Smooth muscle cell (in vitro differentiated cells): ENCODE data around the gene CWC22. TPM values are rescaled to one million over a fixed set of nuclear protein-coding genes. Genes with fewer than 3 reads are reported as not detected.
"Not testable (repeated sequence)": the region's sequence is repeated elsewhere in the genome, so short reads cannot be mapped to it uniquely, and the experiment has no call there.

Source experiments
- DNase-seq: peaks from one replicate; lab custom pipeline; 2025; ENCODE audit not compliant: unreplicated experiment; lab: John Stamatoyannopoulos, UW
- H2AFZ ChIP-seq: fragments of 200-600 bp; sonication (generic); 2 replicates; pipeline ENCODE4 v1.6.0; 2016; ENCODE audit warnings: antibody characterized with exemption, low read depth, mild to moderate bottlenecking
- H3F3A ChIP-seq: fragments of 200-600 bp; sonication (generic); 2 replicates; pipeline ENCODE4 v1.6.0; 2017; ENCODE audit warnings: antibody characterized with exemption, low read depth
- H3K27ac ChIP-seq: fragments of 200-600 bp; sonication (generic); 2 replicates; pipeline ENCODE4 v1.5.1; 2016; ENCODE audit warnings: low read depth, mild to moderate bottlenecking
- H3K27me3 ChIP-seq: fragments of 200-600 bp; sonication (generic); 2 replicates; pipeline ENCODE4 v1.6.1; 2016; ENCODE audit warnings: low read depth, mild to moderate bottlenecking
- H3K36me3 ChIP-seq: fragments of 200-600 bp; sonication (generic); 2 replicates; pipeline ENCODE4 v1.5.1; 2016; ENCODE audit warnings: low read depth
- H3K4me1 ChIP-seq: fragments of 200-600 bp; sonication (generic); 2 replicates; pipeline ENCODE4 v1.5.1; 2016; ENCODE audit warnings: low read depth
- H3K4me2 ChIP-seq: fragments of 200-600 bp; sonication (generic); 2 replicates; pipeline ENCODE4 v1.6.0; 2016; ENCODE audit warnings: mild to moderate bottlenecking
- H3K4me3 ChIP-seq: fragments of 200-600 bp; sonication (generic); 2 replicates; pipeline ENCODE4 v1.5.1; 2016; ENCODE audit warnings: mild to moderate bottlenecking
- H3K79me2 ChIP-seq: fragments of 200-600 bp; sonication (generic); 2 replicates; pipeline ENCODE4 v1.6.0; 2016; ENCODE audit warnings: low read depth, mild to moderate bottlenecking
- H3K9ac ChIP-seq: fragments of 200-600 bp; sonication (generic); 2 replicates; pipeline ENCODE4 v1.6.0; 2016; ENCODE audit warnings: low read depth
- H3K9me3 ChIP-seq: fragments of 200-600 bp; sonication (generic); replicated peaks from 2 replicates; pipeline ENCODE4 v1.5.1; 2016; ENCODE audit warnings: low read depth
- H4K20me1 ChIP-seq: fragments of 200-600 bp; sonication (generic); 2 replicates; pipeline ENCODE4 v1.6.0; 2016; ENCODE audit warnings: low read depth
- WGBS: methylation state at CpG from one replicate; pipeline ENCODE4 v1.1.7; 2016; ENCODE audit warnings: low lambda C conversion rate; 5-methylcytosine and 5-hydroxymethylcytosine counted together
- polyA plus RNA-seq: library from polyadenylated mRNA; unstranded; fragments of >200 nt; fragmentation: Nextera tagmentation; extraction: Ambion mirVana; gene quantifications from 2 replicates; pipeline ENCODE4 v1.2.1, GENCODE V29; 2016
- total RNA-seq: library from RNA; depleted of rRNA; stranded (reverse); fragments of >200 nt; gene quantifications from 2 replicates; pipeline ENCODE4 v1.2.3, GENCODE V29; 2014
- TF ChIP-seq, protein P1 (sequence below): fragments of 200-600 bp; sonication (generic); IDR thresholded peaks from 2 replicates; pipeline ENCODE4 v1.5.1; 2017; ENCODE audit warnings: borderline replicate concordance, mild to moderate bottlenecking, antibody characterized with exemption; ENCODE audit not compliant: insufficient read depth, poor library complexity, severe bottlenecking

CWC22 gene
- total and polyA plus RNA-seq, 2 experiments from 2014 or later = 16.5 to 17.3 TPM

DNA sequence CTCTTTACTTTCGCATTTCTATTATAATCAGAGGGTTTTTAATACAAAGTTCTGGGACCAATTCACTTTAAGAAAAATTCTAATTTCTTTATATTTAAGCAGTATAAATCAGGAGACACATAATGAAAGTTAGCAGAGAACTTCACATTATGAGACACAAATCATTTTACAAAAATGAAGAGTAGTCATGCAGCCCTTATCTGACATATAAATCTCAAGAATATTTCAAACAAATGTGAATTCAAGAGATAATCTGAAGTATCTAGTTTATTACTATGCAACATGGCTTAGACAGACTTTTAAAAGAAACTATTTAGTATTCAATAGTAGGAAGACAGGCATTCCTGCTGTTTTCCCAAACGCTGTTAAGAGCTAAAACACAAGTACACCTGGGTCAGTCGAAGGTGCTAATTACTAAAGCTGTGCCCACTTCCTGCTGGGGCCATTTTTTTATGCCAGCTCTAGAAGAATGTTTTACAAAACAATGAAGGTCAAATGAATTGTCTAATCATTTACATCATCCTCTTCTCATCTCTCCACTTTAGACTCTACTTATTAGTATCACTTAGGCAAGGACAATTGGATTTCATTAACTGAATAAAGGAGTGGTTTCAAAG is 40.2 kb downstream of the CWC22 start:
- Histone ChIP-seq H3K27ac (no peak overlapping the region), H3K27me3 (no peaks in the 10 kb centered on the region), H3K36me3 (peaks cover 33% of the 10 kb centered on the region), H3K9me3 (no peaks in the 10 kb centered on the region), H4K20me1 (no peaks in the 10 kb centered on the region), H3K4me3 (no peak overlapping the region), H2AFZ (no peak overlapping the region), H3K79me2 (no peaks in the 10 kb centered on the region), H3F3A (peaks cover 5% of the 10 kb centered on the region), H3K4me2 (no peak overlapping the region), H3K9ac (no peak overlapping the region), H3K4me1 (peaks cover 5% of the 10 kb centered on the region)
- TF ChIP-seq, protein P1, sequence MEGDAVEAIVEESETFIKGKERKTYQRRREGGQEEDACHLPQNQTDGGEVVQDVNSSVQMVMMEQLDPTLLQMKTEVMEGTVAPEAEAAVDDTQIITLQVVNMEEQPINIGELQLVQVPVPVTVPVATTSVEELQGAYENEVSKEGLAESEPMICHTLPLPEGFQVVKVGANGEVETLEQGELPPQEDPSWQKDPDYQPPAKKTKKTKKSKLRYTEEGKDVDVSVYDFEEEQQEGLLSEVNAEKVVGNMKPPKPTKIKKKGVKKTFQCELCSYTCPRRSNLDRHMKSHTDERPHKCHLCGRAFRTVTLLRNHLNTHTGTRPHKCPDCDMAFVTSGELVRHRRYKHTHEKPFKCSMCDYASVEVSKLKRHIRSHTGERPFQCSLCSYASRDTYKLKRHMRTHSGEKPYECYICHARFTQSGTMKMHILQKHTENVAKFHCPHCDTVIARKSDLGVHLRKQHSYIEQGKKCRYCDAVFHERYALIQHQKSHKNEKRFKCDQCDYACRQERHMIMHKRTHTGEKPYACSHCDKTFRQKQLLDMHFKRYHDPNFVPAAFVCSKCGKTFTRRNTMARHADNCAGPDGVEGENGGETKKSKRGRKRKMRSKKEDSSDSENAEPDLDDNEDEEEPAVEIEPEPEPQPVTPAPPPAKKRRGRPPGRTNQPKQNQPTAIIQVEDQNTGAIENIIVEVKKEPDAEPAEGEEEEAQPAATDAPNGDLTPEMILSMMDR = no peak
- 80% methylated on average over 3 of the region's 3 CpGs for WGBS
- no peak for DNase-seq

GRCh38 chr2:179965291-179966258 is 41.5 kb downstream of the CWC22 start:
- H3K36me3 ChIP-seq = peaks cover 31% of the 10 kb centered on the region

GRCh38 chr2:179963626-179964025 is 43.5 kb downstream of the CWC22 start:
- Histone ChIP-seq H3K79me2 (no peaks in the 10 kb centered on the region), H3K4me2 (no peak overlapping the region), H3K9me3 (no peaks in the 10 kb centered on the region), H3K4me3 (no peak overlapping the region), H3K27ac (peak overlapping the region; percentile 70), H4K20me1 (no peaks in the 10 kb centered on the region), H3K4me1 (peaks cover 5% of the 10 kb centered on the region), H3F3A (peaks cover 5% of the 10 kb centered on the region), H3K27me3 (no peaks in the 10 kb centered on the region), H3K36me3 (peaks cover 26% of the 10 kb centered on the region), H3K9ac (no peak overlapping the region), H2AFZ (no peak overlapping the region)
- no peak for DNase-seq
- WGBS = 71% methylated on average over 4 of the region's 4 CpGs
- TF ChIP-seq, protein P1 = no peak

More at GRCh38 chr2:179965291-179966258, 41.5 kb downstream of the CWC22 start:
- TF ChIP-seq, protein P1 = no peak
- 94% methylated on average over 7 of the region's 7 CpGs for WGBS
- Histone ChIP-seq H3K27ac (no peak overlapping the region), H2AFZ (no peak overlapping the region), H4K20me1 (no peaks in the 10 kb centered on the region), H3K9me3 (no peaks in the 10 kb centered on the region), H3K4me1 (peaks cover 5% of the 10 kb centered on the region), H3K9ac (no peak overlapping the region), H3K27me3 (no peaks in the 10 kb centered on the region), H3F3A (peaks cover 5% of the 10 kb centered on the region), H3K4me2 (no peak overlapping the region), H3K79me2 (no peaks in the 10 kb centered on the region), H3K4me3 (no peak overlapping the region)
- no peak for DNase-seq

DNA sequence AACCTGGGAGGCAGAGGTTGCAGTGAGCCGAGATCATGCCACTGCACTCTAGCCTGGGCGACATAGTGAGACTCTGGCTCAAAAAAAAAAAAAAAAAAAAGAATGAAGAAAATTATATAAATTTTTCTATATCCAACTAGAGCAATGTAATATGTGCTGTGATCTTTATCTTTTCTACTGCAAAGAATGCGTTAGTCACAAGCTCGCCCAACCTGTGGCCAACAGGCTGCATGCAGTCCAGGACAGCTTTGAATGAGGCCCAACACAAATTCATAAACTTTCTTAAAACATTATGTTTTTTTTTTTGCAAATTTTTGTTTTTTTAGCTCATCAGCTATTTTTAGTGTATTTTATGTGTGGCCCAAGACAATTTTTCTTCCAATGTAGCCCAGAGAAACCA is 48.8 kb downstream of the CWC22 start:
- H4K20me1 ChIP-seq = not testable (repeated sequence)

More for the DNA sequence above, 48.8 kb downstream of the CWC22 start:
- peaks cover 22% of the 10 kb centered on the region for H3K36me3 ChIP-seq
- H3K9me3 ChIP-seq, H3K4me3 ChIP-seq, H3K4me1 ChIP-seq, H3F3A ChIP-seq, H2AFZ ChIP-seq, DNase-seq, H3K9ac ChIP-seq, H3K27me3 ChIP-seq, H3K4me2 ChIP-seq, H3K79me2 ChIP-seq, H3K27ac ChIP-seq: not testable (repeated sequence)
- WGBS = 93% methylated on average over 4 of the region's 4 CpGs
